Suprapubic skin (tissue), 4 donors: Measurements from ENCODE around the gene BBS2.

Experiments
- CTCF ChIP-seq, 2 donors: fragments of 200-600 bp in 1 of 2; fragments of 450-650 bp in 1 of 2; sonication (generic) in 1 of 2; IDR thresholded peaks; one replicate each; pipeline ENCODE4 v1.5.1; 2016 to 2019; ENCODE audit warnings: antibody characterized with exemption in 2 of 2, mild to moderate bottlenecking in 1 of 2, moderate library complexity in 1 of 2
- EP300 ChIP-seq: sonication (generic); formaldehyde crosslinking; IDR thresholded peaks from one replicate; pipeline ENCODE4 v1.6.1; 2017; ENCODE audit warnings: antibody characterized with exemption
- POLR2A ChIP-seq, 2 donors: fragments of 450-650 bp; IDR thresholded peaks; one replicate each; pipeline ENCODE4 v1.6.1; 2017; ENCODE audit warnings: antibody characterized with exemption in 2 of 2, mild to moderate bottlenecking in 2 of 2, moderate library complexity in 2 of 2
- POLR2AphosphoS5 ChIP-seq, 3 donors: sonication (generic); formaldehyde crosslinking; IDR thresholded peaks; one replicate each; pipeline ENCODE4 v1.6.1; 2017; ENCODE audit warnings: antibody characterized with exemption in 3 of 3

GRCh38 chr16:56559109-56559508, 39.3 kb upstream of the BBS2 start:
- TF ChIP-seq CTCF (IDR thresholded peaks at IDR 0.05), result no peak
- TF ChIP-seq POLR2A (IDR thresholded peaks at IDR 0.05), result no peak
- no peak for TF ChIP-seq EP300
- no peak for TF ChIP-seq POLR2AphosphoS5 (IDR thresholded peaks at IDR 0.05)
